ENCODE results near the gene IL15RA.

GRCh38 chr10:5940807-5941218 lies 36.5 kb downstream of the IL15RA start:
- TF ChIP-seq CTCF (IDR thresholded peaks at IDR 0.05; ENCODE audit: low read depth, low read length, missing input control), result no peak
- TF ChIP-seq TAF1 (conservative IDR thresholded peaks at IDR 0.05), result no peak
- no peak for TF ChIP-seq ZBTB33 (IDR thresholded peaks at IDR 0.05)
- TF ChIP-seq RAD21 (IDR thresholded peaks at IDR 0.05), result no peak
- TF ChIP-seq SP1 (IDR thresholded peaks at IDR 0.05), result no peak
- no peak for TF ChIP-seq YY1 (IDR thresholded peaks at IDR 0.05)
- no peak for TF ChIP-seq RXRA (IDR thresholded peaks at IDR 0.05)
- no peak for TF ChIP-seq ATF3 (IDR thresholded peaks at IDR 0.05)
- TF ChIP-seq EGR1 (IDR thresholded peaks at IDR 0.05; ENCODE audit: low read depth in 2 of 2), result no peak
